GM19025 (cell line): ENCODE measurements around the gene C6orf89.
"Not testable (repeated sequence)": the region's sequence is repeated elsewhere in the genome, so short reads cannot be mapped to it uniquely, and the experiment has no call there.

Source experiments
- ATAC-seq: cut with Tn5 transposase; IDR thresholded peaks from one replicate; pipeline ENCODE4 v1.9.1; 2021; ENCODE audit warnings: mild to moderate bottlenecking, low read depth, moderate library complexity; ENCODE audit not compliant: unreplicated experiment

The C6orf89 gene

DNA sequence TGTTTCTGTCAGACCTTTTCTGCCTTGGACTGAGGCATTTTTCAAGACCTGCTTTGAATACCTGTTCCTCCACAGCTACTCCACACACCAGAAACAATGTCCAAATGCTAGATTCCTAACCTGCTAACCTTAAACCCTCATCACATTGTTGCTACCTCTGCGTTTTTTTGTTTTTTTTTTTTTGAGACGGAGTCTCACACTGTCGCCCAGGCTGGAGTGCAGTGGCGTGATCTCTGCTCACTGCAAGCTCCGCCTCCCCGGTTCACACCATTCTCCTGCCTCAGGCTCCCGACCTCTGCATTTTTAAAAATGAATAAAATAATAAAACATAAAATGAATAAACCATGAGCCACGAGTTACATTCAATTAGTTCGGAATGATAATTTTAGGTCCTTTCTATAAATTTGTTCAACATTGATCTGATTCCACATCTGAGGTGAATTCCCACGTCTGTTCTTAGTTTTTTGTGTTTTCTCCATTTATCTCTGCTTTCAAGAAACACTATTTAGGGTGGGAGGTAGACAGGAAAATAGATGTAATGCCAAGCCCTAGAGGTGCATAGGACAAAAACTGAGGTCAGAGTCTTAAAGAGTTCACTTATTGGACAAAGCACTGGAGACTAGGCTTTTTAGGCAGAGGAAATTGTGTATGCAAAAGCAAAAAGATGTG lies 1.3 kb downstream of the C6orf89 start:
- no peak for ATAC-seq

DNA sequence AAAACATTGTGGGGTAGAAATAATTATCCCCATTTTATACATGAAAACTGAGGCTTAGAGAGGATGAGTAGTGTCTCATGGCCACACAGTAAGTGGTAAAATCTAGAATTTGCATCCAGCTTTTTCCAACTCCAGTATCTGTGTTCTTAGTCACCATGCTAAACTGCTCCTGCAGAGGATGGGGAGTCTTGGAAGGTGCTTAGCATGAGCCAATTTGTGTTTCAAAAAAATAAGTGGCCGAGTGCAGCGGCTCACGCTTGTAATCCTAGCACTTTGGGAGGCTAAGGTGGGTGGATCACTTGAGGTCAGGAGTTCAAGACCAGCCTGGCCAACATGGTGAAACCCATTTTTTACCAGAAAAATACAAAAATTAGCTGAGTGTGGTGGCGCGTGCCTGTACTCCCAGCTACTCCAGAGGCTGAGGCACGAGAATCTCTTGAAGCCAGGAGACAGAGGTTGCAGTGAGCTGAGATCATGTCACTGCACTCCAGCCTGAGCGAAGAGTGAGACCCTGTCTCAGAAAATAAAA lies 2.4 kb downstream of the C6orf89 start:
- ATAC-seq: no peak

DNA sequence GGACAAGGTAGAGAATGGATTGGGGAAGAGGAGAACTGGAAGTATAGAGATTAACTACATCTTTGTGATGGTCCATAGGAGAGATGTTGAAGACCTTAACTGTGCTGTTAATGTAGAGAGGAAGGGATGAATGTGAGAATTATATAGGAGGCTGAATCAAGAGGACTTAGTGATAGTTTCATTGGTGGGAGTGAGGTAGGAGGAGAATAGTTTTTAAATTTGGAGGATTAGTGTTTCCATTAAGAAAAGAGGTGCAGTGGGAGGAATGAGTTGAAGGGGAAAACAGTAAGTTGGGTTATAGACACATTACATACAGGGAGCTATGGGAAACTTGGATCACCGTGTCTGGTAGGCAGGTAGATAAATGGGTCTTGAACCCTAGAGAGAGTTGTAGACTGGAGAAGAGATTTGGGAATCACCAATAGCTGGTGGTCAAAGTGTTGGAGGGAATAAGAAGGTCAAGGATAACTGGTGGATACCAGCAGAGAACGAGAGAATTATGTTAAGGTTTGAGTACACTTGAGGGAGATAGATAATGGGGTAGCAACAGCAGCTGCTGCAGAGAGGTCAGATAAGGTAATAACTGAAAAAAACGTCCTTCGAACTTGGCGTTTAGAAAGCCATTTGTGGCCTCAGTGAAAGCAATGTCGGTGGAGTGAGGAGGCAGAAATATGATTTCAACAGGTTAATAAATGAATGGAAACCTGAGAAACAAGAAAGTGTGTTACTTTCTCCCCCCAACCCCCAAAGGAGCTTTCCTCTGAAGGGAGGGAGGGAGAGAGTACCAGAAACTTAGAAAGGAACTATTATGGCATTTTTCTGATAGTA lies 3.1 kb downstream of the C6orf89 start:
- no peak for ATAC-seq

DNA sequence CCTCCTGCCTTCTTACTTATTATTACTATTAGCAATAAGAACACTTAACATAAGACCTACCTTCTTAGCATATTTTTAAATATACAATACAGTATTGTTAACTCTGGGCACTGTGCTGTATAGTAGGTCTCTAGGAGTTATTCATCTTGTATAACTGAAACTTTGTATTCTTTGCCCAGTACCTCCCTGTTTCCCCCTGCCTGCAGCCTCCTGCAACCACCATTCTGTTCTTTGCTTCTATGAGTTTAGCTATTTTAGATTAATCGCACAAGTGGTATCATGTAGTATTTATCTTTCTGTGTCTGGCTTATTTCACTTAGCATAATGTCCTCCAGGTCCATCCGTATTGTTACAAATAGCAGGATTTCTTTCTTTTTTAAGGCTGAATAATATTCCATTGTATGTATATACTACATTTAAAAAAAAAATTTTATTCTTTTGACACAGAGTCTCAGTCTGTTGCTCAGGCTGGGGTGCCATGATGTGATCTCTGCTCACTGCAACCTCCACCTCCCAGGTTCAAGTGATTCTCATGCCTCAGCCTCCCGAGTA lies 4.4 kb downstream of the C6orf89 start:
- no peak for ATAC-seq

DNA sequence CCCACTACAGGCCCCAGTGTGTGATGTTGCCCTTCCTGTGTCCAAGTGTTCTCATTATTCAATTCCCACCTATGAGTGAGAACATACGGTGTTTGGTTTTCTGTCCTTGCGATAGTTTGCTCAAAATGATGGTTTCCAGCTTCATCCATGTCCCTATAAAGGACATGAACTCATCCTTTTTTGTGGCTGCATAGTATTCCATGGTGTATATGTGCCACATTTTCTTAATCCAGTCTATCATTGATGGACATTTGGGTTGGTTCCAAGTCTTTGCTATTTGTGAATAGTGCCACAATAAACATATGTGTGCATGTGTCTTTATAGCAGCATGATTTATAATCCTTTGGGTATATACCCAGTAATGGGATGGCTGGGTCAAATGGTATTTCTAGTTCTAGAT lies 5.4 kb downstream of the C6orf89 start:
- ATAC-seq: not testable (repeated sequence)

DNA sequence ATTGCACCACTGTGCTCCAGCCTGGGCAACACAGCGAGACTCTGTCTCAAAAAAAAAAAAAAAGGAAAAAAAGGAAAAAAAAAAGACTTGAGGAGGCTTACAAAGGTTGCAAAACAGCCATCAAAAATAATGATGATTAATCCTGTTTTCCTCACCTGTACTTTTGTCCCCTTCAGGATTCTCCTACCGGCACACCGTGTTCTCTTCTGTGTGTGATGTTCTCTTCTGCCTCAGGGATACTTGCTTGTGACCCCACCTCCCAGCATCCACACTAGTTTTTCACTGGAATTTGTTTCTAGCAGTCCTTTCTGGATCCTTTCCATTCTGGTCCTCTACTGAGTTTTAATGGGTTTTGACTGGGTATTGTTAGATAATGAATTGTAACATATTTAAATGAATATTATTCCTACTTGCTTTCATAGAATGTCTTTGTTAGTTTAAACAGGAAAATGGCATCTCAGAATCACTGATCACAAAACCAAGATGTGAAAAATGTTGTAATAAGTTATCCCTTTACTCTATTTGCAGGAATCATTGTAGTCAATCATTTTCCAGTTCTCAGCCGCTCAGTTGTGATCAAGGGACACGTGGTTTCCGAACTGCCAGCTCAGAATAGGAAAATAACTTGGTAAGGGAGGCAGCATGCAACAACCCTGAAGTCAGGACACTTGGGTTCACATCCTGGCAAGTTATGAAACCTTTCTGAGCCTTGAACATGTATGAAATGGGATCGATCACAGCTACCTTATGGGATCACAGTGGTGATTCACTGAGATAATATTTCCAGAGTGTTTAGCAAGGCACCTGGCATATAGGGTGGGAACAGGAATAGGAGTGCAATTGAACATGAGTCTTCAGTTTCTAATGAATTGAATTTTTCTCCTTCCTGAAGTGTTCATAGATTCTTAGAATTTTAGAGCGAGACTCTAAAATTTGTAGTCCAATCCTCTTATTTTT lies 8.5 kb downstream of the C6orf89 start:
- ATAC-seq: no peak

DNA sequence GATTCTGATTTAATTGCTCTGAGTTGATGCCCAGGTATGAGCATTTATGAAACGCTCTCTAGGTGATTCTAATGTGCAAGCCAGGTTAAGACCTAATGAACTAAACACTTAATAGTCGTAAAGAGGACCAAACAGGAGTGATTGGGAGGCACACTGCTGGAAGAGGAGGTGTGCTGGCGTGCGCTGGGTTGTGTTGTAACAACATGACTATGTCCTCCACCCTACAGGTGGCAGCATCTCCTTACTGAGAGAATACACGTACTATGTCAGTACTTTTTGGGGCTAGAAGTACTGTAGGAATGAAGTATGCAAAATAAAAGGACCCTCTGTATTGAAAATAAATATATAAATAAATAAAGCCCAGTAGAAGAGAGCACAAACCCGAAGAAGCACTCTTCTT lies 11.9 kb downstream of the C6orf89 start:
- no peak for ATAC-seq

DNA sequence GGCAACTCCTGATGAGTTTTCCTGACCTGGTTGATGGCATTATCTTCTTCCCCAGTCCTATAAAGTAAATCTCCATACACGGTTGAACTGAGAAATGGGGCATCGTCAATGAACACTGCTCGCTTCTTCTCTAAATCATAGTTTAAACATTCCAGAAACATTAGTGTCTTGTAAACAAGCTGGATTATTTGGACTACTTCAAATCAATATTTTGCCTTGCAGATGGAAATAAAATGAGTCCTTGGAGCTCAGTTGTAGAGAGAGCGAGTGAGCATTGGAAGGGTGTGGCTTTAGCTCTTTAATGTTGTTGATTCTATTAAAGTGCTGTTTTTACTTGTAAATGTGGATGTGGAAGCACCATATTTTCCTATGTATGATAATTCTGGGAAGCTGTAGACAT lies 18.4 kb downstream of the C6orf89 start:
- ATAC-seq: no peak

DNA sequence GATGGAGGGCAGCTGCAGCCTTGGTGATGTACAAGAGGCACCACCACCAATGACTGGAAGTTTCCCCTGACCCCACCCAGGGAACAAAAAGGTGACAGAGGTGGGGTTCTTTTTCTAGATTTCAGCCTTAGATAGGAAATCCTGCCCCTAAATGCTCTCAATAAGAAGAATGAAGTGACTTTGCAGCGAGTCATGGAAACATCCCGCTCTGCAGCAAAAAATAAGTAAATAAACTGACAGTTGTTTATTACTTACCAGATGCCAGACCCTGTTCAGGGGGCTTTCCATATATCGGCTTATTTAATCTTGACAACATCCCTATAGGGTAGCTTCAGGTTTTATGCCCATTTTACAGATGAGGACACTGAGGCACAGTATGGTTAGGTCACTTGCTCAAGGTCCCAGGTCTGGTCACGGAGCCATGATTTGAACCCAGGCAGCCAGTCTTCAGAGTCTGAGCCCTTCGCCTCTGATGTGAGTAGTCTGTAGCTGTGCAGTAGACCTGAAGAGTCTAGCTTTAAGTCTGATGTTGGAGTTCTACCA lies 19.2 kb downstream of the C6orf89 start:
- no peak for ATAC-seq

DNA sequence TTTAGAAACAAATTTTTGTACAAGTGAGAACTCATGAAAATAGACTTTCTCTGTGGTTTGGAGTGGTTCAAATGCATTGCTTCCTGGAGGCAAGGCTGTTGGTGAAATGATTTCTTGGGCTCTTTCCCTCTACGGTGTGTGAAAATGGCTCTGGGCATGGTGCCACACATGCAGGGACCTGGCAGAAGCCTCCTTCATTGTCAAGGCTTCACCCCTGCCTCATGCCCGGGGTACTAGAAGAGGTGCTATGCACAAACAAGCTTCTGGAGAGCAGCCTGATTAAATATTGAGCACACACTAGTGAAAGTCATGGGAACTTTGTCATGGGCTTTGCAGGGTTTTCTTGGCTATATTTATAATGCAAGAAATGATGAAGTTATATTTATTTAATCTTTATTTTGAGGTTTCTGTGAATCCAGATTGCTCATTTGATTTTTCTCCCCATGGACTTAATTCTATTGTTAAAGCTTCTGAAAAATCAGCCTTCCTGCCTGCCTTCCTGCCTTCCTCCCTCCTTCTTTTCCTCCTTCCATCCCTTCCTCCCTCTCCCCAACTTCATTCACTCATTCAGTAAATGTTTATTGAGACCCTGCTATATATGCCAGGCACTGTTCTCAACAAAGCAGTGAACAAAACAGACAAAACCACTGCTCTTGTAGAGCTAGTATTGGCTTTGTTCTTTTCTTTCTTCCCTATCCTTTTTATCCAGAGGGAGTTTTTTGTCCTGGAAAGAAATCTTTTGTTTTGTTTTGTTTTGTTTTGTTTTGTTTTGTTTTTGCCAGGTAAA lies 21.0 kb downstream of the C6orf89 start:
- no peak for ATAC-seq

DNA sequence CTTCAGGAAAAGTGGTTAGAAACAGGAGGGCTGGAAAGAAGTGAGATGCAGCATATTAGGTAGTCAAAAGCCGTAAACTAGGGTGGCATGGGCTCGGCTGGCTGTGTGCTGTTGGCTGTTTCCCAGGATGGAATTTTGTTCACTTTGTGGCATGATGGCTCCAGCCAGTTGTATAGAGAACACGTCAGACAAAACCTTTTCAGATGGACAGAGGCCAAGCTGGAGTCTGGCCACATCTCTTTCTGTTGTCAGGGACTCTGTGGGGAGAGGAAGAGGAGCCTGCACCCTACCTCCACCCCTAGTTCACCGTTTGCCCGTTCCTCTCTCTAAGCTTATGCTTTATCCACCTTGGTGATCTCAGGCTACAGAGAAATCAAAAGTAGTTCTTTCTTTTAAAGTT lies 22.0 kb downstream of the C6orf89 start:
- no peak for ATAC-seq

DNA sequence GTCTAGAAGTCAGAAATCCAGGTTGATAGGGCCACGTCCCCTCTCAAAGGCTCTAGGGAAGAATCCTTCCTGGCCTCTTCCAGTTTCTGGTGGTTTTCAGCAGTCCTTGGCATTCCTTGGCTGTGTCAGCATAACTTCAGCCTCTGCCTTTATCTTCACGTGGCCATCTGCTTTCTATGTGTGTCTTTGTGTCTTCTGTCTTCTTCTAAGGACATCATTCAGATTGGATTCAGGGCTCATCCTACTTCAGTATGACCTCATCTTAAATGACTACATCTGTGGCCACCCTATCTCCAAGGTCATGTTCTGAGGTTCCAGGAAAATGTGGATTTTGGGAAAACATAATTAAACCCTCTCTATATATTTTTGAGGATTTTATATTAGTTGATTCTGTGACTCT lies 23.0 kb downstream of the C6orf89 start:
- no peak for ATAC-seq

DNA sequence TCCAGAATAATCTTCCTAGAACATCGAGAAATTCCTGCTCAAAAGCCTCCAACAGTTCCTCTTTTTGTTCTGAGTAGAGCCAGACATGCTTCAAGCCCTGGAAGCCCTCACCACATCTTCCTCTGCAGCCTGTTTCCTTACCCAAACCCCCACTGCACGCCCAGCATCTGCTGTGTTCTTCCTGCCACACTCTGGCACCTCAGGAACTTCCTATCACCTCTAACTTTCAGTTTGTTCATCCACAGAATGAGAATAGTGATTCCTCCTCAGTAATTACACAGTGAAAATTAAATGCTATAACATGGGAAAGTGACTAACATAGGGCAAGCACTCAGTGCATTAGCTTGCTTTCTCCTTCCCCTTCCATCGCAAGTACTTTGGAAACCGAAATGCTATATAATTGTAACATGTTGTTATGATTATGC lies 26.3 kb downstream of the C6orf89 start:
- no peak for ATAC-seq

DNA sequence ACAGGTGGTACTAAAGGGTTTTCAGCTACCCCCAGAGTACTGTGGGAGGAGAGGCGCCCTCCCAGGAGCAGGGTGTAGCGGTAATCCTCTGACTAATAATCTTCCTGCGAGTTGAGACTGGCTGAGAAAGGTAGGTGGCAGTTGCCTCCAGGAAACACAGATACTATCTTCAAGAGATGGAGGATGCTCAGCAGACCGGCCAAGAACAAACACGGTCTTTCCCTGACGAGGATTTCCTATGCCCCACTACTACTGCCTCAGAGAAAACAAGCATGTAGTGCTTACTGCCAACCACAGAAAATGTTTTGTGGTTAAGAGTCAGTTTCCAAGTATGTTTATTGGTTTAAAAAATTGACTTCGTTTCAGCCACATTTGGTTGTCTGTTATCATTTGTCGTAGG lies 26.8 kb downstream of the C6orf89 start:
- peak; percentile 78 for ATAC-seq

DNA sequence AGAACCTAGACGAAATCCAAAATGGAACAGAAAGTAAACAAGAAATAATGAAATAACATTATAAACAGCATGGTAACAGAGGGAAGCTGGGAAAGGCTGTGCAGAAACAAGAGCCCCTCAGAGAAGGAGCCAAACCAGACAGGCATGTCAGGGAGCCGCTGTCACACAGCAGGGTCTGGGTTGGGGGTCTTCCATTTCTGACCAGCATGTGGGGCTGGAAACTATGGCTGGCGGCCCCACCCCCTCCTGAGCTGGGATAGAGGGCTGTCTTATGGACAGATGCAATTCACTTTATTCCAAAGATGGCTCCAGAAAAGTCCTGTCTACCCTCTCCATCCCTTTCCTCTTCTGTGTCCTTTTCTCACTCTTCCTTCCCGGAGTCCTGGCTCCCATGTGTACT lies 27.3 kb downstream of the C6orf89 start:
- ATAC-seq: no peak

DNA sequence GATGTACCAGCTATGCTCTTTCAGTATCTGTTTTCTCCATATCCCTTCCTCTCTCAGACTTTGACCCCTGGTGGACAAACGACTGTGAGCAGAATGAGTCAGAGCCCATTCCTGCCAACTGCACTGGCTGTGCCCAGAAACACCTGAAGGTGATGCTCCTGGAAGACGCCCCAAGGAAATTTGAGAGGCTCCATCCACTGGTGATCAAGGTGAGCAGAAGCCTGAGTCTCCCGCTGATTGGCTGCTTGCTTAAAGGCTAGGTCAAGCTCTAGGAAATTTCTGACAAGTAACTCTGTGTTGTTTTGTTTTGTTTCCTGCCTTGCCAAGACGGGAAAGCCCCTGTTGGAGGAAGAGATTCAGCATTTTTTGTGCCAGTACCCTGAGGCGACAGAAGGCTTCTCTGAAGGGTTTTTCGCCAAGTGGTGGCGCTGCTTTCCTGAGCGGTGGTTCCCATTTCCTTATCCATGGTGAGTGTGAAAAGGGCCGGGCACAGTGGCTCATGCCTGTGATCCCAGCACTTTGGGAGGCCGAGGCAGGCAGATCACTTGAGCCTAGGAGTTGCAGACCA lies 28.6 kb downstream of the C6orf89 start:
- ATAC-seq: no peak

DNA sequence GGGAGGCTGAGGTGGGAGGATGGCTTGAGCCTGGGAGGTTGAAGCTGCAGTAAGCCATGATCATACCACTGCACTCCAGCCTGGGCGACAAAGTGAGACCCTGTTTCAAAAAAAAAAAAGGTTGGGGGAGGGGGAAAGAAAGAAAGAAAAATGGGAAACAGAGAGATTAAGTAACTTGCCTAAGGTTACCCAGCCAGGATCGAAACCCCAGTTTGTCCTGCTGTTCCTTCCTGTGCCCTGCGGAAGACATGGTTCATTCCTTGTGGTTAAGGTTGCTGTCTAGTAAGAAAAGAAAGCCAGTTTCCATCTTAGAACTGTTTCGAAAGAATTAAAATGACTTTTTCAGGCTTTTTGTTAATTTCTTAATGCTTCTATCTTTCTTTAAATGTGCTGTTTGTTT lies 29.8 kb downstream of the C6orf89 start:
- ATAC-seq: no peak

DNA sequence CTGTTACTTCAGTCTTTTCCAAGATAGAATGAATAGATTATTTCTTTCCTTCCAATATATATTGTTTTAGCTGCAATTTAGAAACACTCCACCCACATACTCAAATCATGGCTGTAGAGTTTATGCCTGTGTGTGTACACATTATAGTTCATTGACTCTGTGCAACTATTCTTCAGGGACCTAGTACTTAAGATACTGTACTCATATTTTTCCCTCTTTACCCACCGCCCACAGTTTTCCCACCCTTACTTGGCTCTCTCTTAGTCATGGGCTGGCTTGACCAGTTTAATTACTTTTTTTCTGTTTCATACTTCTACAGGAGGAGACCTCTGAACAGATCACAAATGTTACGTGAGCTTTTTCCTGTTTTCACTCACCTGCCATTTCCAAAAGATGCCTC lies 30.4 kb downstream of the C6orf89 start:
- no peak for ATAC-seq

DNA sequence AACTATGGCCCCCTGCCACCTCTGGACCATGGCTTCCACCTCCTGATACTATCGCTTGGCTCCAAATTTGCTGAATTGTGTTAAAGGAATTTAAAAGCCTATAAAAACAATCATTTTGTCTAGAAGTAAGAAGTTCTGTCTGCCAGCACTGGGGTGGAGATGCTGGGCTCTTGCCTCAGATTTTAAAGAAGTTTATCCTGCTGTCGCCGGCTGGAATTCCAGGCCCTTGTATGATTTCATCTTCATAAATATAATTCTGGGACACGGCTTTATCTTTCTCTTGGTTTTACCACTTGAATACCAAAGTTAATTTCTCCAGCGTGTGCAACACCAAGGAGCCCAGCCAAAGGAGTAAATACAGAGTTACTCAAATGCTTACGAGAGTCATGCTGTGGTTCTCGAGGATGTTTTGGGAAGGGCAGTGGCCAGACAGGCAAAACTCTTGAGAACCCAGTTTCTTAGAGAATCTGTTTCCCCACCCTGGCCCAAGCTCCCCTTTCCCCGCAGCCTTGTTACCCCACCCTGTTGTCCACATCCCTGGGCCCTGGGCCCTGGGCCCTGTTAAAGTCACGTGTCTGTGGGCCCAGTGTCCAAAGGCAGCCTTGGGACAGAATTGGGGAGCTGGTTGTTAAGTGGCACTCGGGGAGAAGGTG lies 31.9 kb downstream of the C6orf89 start:
- no peak for ATAC-seq
